Measurements from ENCODE around the gene TSPAN11. TPM values are rescaled to one million over a fixed set of nuclear protein-coding genes. Genes with fewer than 3 reads are reported as not detected.

The TSPAN11 gene
- total and polyA plus RNA-seq, 2 experiments from 2014 or later = 5.2 to 9.6 TPM

DNA sequence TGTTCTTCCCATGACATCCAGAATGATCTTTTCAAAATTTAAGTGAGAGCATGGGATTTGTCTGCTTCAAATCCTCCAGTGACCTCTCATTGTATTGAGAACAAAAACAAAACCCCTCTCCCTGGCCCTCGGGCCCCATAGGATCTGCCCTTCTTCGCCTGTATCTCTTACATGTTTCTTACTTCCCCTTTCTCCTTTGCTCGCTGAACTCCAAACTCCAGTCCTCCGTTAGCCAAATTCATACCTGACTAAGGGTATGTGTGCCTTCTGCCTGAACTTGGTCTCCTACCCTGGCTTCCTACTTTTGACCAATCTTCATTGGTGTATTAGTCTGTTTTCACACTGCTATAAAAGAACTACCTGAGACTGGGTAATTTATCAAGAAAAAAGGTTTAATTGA, 13.2 kb upstream of the TSPAN11 start:
- Histone ChIP-seq H3K4me1 (ENCODE audit: insufficient read depth) (peaks cover 10% of the 10 kb centered on the region), H2AFZ (no peak overlapping the region)

DNA sequence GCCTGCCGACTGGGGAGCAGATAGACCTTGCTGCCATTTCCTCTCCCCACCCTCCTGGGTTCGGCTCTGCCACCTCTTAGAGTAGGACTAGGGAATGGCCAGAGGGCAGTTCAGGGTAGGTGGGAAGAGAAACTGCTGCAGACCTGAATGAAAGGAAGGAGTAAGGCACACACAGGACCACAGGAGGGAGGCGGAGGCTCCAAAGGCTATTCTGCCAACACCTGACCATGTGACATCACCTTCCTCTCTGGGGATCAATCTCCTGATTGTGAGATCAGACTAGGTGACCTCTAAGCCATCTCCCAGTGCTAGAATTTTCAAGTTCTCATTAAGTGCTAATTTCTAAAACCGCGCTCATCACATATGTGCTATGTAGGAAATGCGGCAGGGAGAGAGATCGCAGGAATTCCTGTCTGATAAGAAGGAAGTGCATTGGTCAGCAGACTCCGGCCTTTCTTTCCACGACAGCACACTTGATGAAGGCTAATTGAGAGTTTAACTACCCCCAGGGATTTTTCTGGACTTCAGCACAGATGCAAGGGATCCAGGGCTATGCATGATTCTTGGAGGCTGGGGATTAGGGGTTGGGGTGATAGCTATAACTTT, 11.5 kb upstream of the TSPAN11 start:
- Histone ChIP-seq H3K79me2 (no peaks in the 10 kb centered on the region), H3K4me1 (ENCODE audit: insufficient read depth) (peaks cover 2% of the 10 kb centered on the region), H3K4me2 (no peak overlapping the region), H3K9me3 (ENCODE audit: low read depth) (no peaks in the 10 kb centered on the region), H3K36me3 (replicated peaks; ENCODE audit: insufficient read depth, low read depth) (no peaks in the 10 kb centered on the region), H2AFZ (no peak overlapping the region), H3K4me3 (no peak overlapping the region), H3K9me2 (replicated peaks; ENCODE audit: insufficient read depth) (no peaks in the 10 kb centered on the region), H4K20me1 (ENCODE audit: insufficient read depth, poor library complexity, severe bottlenecking) (no peaks in the 10 kb centered on the region), H3K27me3 (no peaks in the 10 kb centered on the region), H3K27ac (no peak overlapping the region)
- 81% methylated on average over 9 of the region's 9 CpGs for WGBS (ENCODE audit: low lambda C conversion rate, missing lambda C conversion rate)
- TF ChIP-seq EZH2 (IDR thresholded peaks at IDR 0.05; ENCODE audit: borderline replicate concordance) (no peak), EZH2phosphoT487 (IDR thresholded peaks at IDR 0.05; ENCODE audit: low read depth, severe bottlenecking, unreplicated experiment) (no peak)
- TF ChIP-seq, protein P1, sequence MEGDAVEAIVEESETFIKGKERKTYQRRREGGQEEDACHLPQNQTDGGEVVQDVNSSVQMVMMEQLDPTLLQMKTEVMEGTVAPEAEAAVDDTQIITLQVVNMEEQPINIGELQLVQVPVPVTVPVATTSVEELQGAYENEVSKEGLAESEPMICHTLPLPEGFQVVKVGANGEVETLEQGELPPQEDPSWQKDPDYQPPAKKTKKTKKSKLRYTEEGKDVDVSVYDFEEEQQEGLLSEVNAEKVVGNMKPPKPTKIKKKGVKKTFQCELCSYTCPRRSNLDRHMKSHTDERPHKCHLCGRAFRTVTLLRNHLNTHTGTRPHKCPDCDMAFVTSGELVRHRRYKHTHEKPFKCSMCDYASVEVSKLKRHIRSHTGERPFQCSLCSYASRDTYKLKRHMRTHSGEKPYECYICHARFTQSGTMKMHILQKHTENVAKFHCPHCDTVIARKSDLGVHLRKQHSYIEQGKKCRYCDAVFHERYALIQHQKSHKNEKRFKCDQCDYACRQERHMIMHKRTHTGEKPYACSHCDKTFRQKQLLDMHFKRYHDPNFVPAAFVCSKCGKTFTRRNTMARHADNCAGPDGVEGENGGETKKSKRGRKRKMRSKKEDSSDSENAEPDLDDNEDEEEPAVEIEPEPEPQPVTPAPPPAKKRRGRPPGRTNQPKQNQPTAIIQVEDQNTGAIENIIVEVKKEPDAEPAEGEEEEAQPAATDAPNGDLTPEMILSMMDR (IDR thresholded peaks at IDR 0.05; ENCODE audit: poor library complexity) = no peak
- DNase-seq (ENCODE audit: low spot score) = no peak

More for the DNA sequence above, 13.2 kb upstream of the TSPAN11 start:
- Histone ChIP-seq H3K36me3 (replicated peaks; ENCODE audit: insufficient read depth, low read depth) (no peaks in the 10 kb centered on the region), H3K9me2 (replicated peaks; ENCODE audit: insufficient read depth) (no peaks in the 10 kb centered on the region), H4K20me1 (ENCODE audit: insufficient read depth, poor library complexity, severe bottlenecking) (no peaks in the 10 kb centered on the region), H3K27me3 (no peaks in the 10 kb centered on the region), H3K79me2 (no peaks in the 10 kb centered on the region), H3K4me2 (no peak overlapping the region), H3K4me3 (no peak overlapping the region), H3K9me3 (ENCODE audit: low read depth) (no peaks in the 10 kb centered on the region), H3K27ac (no peak overlapping the region)
- 93% methylated on average over 3 of the region's 4 CpGs for WGBS (ENCODE audit: low lambda C conversion rate, missing lambda C conversion rate)
- no peak for DNase-seq (ENCODE audit: low spot score)
- no peak for TF ChIP-seq EZH2phosphoT487 (IDR thresholded peaks at IDR 0.05; ENCODE audit: low read depth, severe bottlenecking, unreplicated experiment)

DNA sequence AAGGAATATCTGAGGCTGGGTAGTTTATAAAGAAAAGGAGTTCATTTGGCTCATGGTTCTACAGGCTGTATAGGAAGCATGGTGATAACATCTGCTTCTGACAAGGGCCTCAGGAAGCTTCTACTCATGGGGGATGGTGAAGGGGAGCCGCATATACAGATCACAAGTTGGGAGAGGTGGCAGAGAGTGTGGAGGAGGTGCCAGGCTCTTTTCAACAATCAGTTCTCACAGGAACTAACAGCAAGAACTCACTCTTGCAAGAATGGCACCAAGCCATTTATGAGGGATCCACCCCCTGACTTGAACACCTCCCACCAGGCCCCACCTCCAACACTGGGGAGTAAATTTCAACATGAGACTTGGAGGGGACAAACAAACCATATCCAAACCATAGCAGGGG, 3.5 kb upstream of the TSPAN11 start:
- Histone ChIP-seq H3K27ac (no peak overlapping the region), H3K4me3 (no peak overlapping the region), H4K20me1 (ENCODE audit: insufficient read depth, poor library complexity, severe bottlenecking) (no peaks in the 10 kb centered on the region), H3K9me3 (ENCODE audit: low read depth) (no peaks in the 10 kb centered on the region), H3K27me3 (peaks cover 30% of the 10 kb centered on the region), H3K4me1 (ENCODE audit: insufficient read depth) (peaks cover 15% of the 10 kb centered on the region), H3K79me2 (no peaks in the 10 kb centered on the region), H3K36me3 (replicated peaks; ENCODE audit: insufficient read depth, low read depth) (no peaks in the 10 kb centered on the region), H3K9me2 (replicated peaks; ENCODE audit: insufficient read depth) (no peaks in the 10 kb centered on the region), H2AFZ (no peak overlapping the region), H3K4me2 (no peak overlapping the region)
- no peak for TF ChIP-seq EZH2phosphoT487 (IDR thresholded peaks at IDR 0.05; ENCODE audit: low read depth, severe bottlenecking, unreplicated experiment)
- TF ChIP-seq, protein P1 (IDR thresholded peaks at IDR 0.05; ENCODE audit: poor library complexity) = no peak
- TF ChIP-seq EZH2 (IDR thresholded peaks at IDR 0.05; ENCODE audit: borderline replicate concordance) = no peak
- WGBS (ENCODE audit: low lambda C conversion rate, missing lambda C conversion rate) = 68% methylated on average over 1 of the region's 1 CpG
- DNase-seq (ENCODE audit: low spot score) = no peak

DNA sequence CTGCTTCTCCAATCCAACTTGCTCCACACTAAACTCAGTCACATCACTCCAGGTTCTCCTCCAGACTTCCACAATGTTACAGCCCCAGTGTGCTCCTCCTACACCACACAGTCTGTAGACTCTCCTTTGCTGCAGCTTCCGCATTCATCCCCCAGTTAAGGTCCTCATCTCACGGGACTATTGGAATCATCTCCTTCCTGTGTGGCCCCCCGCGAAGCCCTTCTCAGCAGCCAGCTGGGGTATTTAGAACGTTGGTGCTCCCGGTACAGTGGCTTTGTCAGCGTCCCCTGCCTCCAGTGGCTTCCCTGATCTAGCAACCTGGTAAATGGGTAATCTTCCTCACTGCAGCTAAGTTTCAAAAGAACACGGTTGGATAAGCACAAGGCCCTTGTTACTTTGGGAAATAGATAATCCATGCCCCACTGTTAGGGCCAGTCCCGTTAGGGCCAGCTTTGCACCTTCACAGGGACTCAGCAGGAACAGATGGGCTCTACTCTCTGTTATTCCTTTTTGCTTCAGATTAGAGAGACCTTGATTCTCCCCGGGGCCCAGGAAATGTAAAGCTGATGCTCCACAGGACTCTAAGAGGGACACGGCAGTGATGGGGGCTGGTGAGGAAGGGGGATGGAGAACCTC, 823 bp upstream of the TSPAN11 start:
- TF ChIP-seq EZH2 (IDR thresholded peaks at IDR 0.05; ENCODE audit: borderline replicate concordance) (no peak), EZH2phosphoT487 (IDR thresholded peaks at IDR 0.05; ENCODE audit: low read depth, severe bottlenecking, unreplicated experiment) (no peak)
- TF ChIP-seq, protein P1 (IDR thresholded peaks at IDR 0.05; ENCODE audit: poor library complexity) = no peak
- peak overlapping the region; percentile 90 for H3K27ac ChIP-seq
- peak overlapping the region; percentile 93 for H3K4me2 ChIP-seq
- H3K36me3 ChIP-seq (replicated peaks; ENCODE audit: insufficient read depth, low read depth) = no peaks in the 10 kb centered on the region
- no peaks in the 10 kb centered on the region for H4K20me1 ChIP-seq (ENCODE audit: insufficient read depth, poor library complexity, severe bottlenecking)
- H3K4me3 ChIP-seq = peak overlapping the region; percentile 51
- peaks cover 15% of the 10 kb centered on the region for H3K4me1 ChIP-seq (ENCODE audit: insufficient read depth)
- DNase-seq (ENCODE audit: low spot score) = no peak
- H3K79me2 ChIP-seq = peaks cover 5% of the 10 kb centered on the region
- 51% methylated on average over 11 of the region's 11 CpGs for WGBS (ENCODE audit: low lambda C conversion rate, missing lambda C conversion rate)
- H3K9me2 ChIP-seq (replicated peaks; ENCODE audit: insufficient read depth) = no peaks in the 10 kb centered on the region
- H2AFZ ChIP-seq = peak overlapping the region; percentile 66
- H3K9me3 ChIP-seq (ENCODE audit: low read depth) = no peaks in the 10 kb centered on the region
- H3K27me3 ChIP-seq = peaks cover 32% of the 10 kb centered on the region

All from hepatocyte (in vitro differentiated cells).